Measurements from ENCODE around the gene SAMD8.

DNA sequence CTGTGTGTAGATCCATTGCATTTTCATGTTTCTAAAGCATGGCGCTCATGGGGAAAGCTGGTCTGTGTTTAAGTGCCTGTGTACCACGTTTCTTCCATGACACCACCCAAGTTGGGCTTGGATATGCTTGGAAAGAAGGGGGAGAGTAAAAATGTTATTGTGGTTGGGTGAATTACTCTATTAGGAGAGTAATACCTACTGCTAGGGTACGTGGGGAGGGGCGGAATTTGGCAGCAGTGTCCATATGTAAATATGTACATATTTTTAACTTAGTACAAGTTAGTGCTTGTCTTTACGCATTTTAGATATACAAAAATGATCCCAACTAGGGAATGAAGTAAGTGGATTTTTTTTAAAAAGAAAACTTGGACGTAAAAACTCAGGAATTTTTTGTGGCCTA is 42.9 kb upstream of the SAMD8 start:
- TF ChIP-seq, protein P1, sequence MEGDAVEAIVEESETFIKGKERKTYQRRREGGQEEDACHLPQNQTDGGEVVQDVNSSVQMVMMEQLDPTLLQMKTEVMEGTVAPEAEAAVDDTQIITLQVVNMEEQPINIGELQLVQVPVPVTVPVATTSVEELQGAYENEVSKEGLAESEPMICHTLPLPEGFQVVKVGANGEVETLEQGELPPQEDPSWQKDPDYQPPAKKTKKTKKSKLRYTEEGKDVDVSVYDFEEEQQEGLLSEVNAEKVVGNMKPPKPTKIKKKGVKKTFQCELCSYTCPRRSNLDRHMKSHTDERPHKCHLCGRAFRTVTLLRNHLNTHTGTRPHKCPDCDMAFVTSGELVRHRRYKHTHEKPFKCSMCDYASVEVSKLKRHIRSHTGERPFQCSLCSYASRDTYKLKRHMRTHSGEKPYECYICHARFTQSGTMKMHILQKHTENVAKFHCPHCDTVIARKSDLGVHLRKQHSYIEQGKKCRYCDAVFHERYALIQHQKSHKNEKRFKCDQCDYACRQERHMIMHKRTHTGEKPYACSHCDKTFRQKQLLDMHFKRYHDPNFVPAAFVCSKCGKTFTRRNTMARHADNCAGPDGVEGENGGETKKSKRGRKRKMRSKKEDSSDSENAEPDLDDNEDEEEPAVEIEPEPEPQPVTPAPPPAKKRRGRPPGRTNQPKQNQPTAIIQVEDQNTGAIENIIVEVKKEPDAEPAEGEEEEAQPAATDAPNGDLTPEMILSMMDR (IDR thresholded peaks at IDR 0.05; ENCODE audit: extremely low read depth in 1 of 2, insufficient read depth in 1 of 2, low read depth in 1 of 2, low read length in 2 of 2), result no peak
- TF ChIP-seq MAX (IDR thresholded peaks at IDR 0.05; ENCODE audit: insufficient read depth, insufficient read length) (no peak), POLR2A (IDR thresholded peaks at IDR 0.05; ENCODE audit: low read depth, low read length) (no peak), POLR2AphosphoS5 (IDR thresholded peaks at IDR 0.05; ENCODE audit: insufficient read depth, low read depth, low read length) (no peak), EZH2 (IDR thresholded peaks at IDR 0.05; ENCODE audit: borderline replicate concordance, low read depth, low read length, severe bottlenecking) (no peak)
